ENCODE data around the gene PPM1E.
"Not testable (repeated sequence)": the region's sequence is repeated elsewhere in the genome, so short reads cannot be mapped to it uniquely, and the experiment has no call there.

PPM1E gene

DNA sequence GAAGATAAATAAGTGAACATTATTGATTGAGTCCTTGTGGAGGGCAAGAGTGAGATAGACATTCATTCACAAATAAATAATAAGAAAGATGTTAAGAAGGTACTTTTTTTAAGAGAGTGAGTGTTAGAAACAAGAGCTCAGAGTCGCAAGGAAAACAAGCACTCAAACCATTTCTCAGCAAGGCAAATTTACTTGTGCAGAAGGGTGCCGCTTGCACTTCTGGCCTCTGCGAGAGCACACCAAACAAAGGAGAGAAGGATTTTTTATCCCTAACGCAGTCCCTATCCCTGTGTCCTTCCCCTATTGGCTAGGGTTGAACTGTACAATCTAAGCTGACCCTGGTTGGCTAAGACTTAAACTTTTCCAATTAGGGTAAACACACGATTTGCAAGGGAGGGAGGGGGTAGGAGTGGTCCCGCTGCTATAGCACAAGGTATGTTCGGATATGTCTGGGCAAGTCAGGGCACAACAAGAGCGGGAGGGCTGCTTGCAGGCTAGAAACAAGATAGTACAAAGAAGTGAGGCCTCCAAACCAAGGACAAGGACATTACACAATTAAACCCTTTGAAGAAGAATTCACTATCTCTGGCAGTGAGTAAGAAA, 156.2 kb downstream of the PPM1E start:
- no peak overlapping the region for H3K27ac Mint-ChIP-seq
- no peaks in the 10 kb centered on the region for H3K4me1 Mint-ChIP-seq (ENCODE audit: low read depth in 2 of 2)

DNA sequence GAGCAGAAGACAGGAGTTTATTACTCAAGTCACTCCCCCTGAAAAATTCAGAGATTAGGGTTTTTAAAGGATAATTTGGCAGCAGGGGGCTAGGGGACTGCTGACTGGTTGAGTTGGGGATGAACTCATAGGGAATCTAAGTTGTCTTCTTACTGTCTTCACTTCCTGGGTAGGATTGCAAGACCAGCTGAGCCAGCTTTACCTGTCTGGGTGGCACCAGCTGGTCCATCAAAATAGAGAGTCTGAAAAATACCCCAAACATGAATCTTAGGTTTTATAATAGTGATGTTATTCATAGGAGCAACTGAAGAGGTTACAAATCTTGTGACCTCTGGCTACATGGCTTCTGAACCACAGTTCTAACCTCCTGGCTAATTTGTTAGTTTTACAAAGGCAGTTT, 157.9 kb downstream of the PPM1E start:
- Mint-ChIP-seq H3K36me3 (ENCODE audit: insufficient read depth) (no peaks in the 10 kb centered on the region), H3K9me3 (peaks cover 0 to 2% of the 10 kb centered on the region in 2 donors), H3K27me3 (peaks cover 10 to 20% of the 10 kb centered on the region in 2 donors), H3K27ac (no peak overlapping the region), H3K4me1 (ENCODE audit: low read depth in 2 of 2) (no peaks in the 10 kb centered on the region), H3K4me3 (no peak overlapping the region)
- ATAC-seq (replicated peaks) (no peak), DNase-seq (no peak)

More for the DNA sequence above, 156.2 kb downstream of the PPM1E start:
- peaks cover 0 to 2% of the 10 kb centered on the region in 2 donors for H3K9me3 Mint-ChIP-seq
- ATAC-seq (replicated peaks) (no peak), DNase-seq (no peak)
- H3K36me3 Mint-ChIP-seq (ENCODE audit: insufficient read depth), result no peaks in the 10 kb centered on the region
- peaks cover 21 to 28% of the 10 kb centered on the region in 2 donors for H3K27me3 Mint-ChIP-seq
- H3K4me3 Mint-ChIP-seq, result no peak overlapping the region

DNA sequence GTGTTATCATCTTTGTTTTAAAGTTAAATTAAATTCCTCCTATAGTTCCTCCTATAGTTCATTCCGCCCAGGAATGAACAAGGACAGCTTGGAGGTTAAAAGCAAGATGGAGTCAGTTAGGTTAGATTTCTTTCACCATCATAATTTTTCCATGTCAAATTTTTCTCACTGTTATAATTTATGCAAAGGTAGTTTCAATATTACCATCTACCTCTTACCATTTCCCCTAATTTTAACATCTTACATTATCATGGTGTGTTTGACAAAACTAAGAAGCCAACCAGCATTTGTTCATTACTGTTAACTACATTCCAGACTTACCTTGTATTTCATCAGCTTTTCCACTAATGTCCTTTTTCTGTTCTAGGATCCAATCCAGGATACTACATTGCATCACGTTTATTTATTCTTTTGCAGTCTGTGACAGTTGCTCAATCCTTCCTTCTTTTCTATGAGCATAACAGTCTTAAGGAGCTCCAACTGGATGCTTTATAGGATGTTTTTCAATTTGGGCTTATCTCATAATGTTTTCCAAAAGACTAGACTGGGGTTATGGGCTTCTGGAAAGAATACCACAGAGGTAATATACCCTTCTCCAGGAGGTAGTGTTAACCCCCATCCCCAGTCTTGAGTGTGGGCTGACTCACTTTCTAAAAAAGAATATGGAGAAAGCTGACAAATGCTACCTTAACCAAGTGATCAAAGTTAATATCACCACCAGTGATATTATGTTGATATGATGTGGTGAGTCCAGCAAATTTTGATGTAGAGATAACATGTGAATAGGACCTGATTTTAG, 158.5 kb downstream of the PPM1E start:
- Mint-ChIP-seq H3K36me3 (ENCODE audit: insufficient read depth) (no peaks in the 10 kb centered on the region), H3K4me1 (ENCODE audit: low read depth in 2 of 2) (no peaks in the 10 kb centered on the region), H3K9me3 (peaks cover 0 to 2% of the 10 kb centered on the region in 2 donors), H3K4me3 (no peak overlapping the region), H3K27ac (no peak overlapping the region), H3K27me3 (peaks cover 10 to 18% of the 10 kb centered on the region in 2 donors)
- DNase-seq (no peak), ATAC-seq (replicated peaks) (no peak)

DNA sequence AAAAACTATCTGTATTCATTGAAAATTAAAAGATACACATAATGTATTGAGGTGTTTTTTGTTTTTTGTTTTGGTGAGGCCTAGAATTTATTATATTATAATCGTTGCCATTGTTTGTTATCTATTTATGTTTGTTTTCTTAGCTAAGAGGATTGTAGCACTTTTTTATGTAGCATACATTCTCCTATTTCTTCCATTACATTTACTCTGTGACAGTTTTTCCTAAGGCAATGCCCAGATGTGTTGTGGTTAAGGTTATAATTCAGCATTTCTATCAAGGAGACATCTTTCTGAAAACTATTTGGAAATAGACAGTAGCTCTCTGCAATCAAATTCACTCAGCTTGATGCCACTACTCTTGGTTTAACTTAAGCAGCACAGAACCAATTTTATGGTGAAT, 161.6 kb downstream of the PPM1E start:
- Mint-ChIP-seq H3K9me3 (no peaks in the 10 kb centered on the region), H3K36me3 (ENCODE audit: insufficient read depth) (no peaks in the 10 kb centered on the region), H3K4me1 (ENCODE audit: low read depth in 2 of 2) (no peaks in the 10 kb centered on the region), H3K27me3 (peaks cover 0 to 5% of the 10 kb centered on the region in 2 donors), H3K27ac (no peak overlapping the region), H3K4me3 (no peak overlapping the region)
- ATAC-seq (replicated peaks) (no peak), DNase-seq (no peak)

DNA sequence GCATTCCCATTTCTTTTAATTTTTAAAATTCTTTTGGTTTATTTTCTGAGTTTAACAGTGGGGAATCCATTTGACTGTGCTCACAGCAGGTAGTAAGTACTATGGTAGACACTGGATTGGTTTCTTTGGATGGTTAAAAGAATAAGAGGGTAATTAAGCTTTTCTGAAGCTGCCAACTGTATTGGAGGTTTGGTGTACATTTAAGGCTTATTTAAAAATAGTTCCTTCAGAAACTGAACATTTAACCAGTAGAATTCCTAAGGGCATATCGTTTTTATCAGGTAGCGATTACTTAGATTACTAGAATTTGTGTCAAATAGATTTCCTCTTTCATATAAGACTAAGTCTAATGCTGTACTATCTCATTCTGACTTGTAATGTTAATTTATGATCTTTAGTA, 162.4 kb downstream of the PPM1E start:
- ATAC-seq (replicated peaks) (no peak), DNase-seq (no peak)
- Mint-ChIP-seq H3K4me3 (no peak overlapping the region), H3K27ac (no peak overlapping the region), H3K4me1 (ENCODE audit: low read depth in 2 of 2) (no peaks in the 10 kb centered on the region), H3K9me3 (no peaks in the 10 kb centered on the region), H3K36me3 (ENCODE audit: insufficient read depth) (no peaks in the 10 kb centered on the region), H3K27me3 (peaks cover 0 to 5% of the 10 kb centered on the region in 2 donors)

DNA sequence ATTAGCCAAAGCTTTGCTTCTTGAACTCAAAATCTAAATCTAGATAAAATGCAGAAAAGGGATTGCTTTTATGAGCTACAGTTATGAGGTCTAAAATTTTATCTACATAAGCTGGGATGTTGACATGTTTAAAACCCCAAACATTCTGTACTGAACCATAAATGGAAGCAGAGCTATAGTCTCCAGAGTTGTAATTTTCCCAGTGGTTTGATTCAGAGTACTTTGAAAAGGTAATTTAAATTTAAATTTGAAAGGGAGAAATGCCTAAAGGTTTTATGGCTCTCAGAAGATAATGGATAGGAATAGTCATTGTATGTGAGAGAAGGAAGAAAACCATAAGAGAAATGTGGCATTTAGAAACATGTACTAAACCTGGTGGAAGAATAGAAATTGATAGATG, 163.2 kb downstream of the PPM1E start:
- no peak overlapping the region for H3K27ac Mint-ChIP-seq
- ATAC-seq (replicated peaks), result no peak
- no peak overlapping the region for H3K4me3 Mint-ChIP-seq
- no peaks in the 10 kb centered on the region for H3K9me3 Mint-ChIP-seq
- H3K4me1 Mint-ChIP-seq (ENCODE audit: low read depth in 2 of 2), result no peaks in the 10 kb centered on the region
- DNase-seq, result no peak
- no peaks in the 10 kb centered on the region for H3K36me3 Mint-ChIP-seq (ENCODE audit: insufficient read depth)
- H3K27me3 Mint-ChIP-seq, result peaks cover 0 to 5% of the 10 kb centered on the region in 2 donors

DNA sequence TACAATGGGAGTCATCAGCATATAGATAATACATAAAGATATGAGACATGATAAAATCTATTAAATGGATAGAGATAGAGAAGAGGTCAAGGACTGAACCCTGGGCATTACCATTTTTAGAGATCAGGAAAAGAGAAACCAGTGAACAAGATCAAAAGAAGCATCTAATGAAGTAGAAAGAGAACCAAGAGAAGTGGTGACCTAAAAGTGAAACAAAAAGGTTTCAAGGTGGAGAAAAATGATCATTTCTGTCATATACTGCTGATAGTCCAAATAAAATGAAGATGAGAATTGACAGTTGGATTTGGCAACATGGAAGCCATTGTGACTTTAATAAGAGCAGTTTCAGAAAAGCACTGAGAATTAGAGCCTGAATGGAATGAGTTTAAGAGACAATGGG, 165.1 kb downstream of the PPM1E start:
- Mint-ChIP-seq H3K4me3 (no peak overlapping the region), H3K36me3 (ENCODE audit: insufficient read depth) (no peaks in the 10 kb centered on the region), H3K9me3 (no peaks in the 10 kb centered on the region), H3K27me3 (no peaks in the 10 kb centered on the region), H3K4me1 (ENCODE audit: low read depth in 2 of 2) (no peaks in the 10 kb centered on the region), H3K27ac (no peak overlapping the region)
- DNase-seq (no peak), ATAC-seq (replicated peaks) (no peak)

DNA sequence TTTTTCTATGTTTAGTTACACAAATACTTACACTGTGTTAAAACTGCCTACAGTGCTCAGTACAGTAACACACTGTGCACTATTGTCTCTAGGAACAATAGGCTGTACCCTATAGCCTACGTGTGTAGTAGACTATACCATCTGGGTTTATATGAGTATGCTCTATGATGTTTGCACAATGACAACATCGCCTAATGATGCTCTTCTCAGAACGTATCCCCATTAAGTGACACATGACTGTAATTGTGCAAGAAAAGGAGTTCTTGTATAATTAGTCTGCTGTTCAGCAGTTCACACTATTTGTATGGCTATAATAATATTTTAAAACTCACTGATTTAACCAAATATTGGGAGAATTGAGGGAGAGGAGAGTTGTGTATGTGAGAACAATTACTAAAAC, 177.3 kb downstream of the PPM1E start:
- ATAC-seq (replicated peaks) (no peak), DNase-seq (no peak)
- H3K4me3 Mint-ChIP-seq, result no peak overlapping the region
- no peak overlapping the region for H3K27ac Mint-ChIP-seq
- peaks cover 5 to 39% of the 10 kb centered on the region in 2 donors for H3K27me3 Mint-ChIP-seq
- no peaks in the 10 kb centered on the region for H3K9me3 Mint-ChIP-seq
- H3K4me1 Mint-ChIP-seq (ENCODE audit: low read depth in 2 of 2), result no peaks in the 10 kb centered on the region
- no peaks in the 10 kb centered on the region for H3K36me3 Mint-ChIP-seq (ENCODE audit: insufficient read depth)

DNA sequence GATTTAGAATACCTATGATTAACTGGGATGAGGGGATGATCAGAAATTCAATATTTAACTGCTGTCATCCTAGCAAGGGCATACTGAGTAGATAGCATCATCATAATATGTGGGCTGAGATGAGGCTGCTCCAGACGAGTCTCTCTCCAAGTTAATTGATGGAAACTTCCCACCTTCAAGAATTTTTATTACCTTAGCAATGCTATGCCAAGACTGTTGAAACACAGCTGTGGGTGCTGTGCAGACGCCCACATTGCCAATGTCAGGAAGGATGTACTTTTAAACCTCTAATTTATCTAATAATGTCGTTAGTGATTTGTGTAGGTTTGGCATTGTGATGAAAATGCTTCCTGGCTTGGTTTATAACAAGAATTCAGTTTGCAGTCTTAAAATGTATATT, 180.6 kb downstream of the PPM1E start:
- no peak overlapping the region for H3K27ac Mint-ChIP-seq
- ATAC-seq (replicated peaks), result no peak
- no peaks in the 10 kb centered on the region for H3K36me3 Mint-ChIP-seq (ENCODE audit: insufficient read depth)
- peaks cover 0 to 20% of the 10 kb centered on the region in 2 donors for H3K27me3 Mint-ChIP-seq
- no peaks in the 10 kb centered on the region for H3K9me3 Mint-ChIP-seq
- H3K4me3 Mint-ChIP-seq, result no peak overlapping the region
- H3K4me1 Mint-ChIP-seq (ENCODE audit: low read depth in 2 of 2), result no peaks in the 10 kb centered on the region
- no peak for DNase-seq

DNA sequence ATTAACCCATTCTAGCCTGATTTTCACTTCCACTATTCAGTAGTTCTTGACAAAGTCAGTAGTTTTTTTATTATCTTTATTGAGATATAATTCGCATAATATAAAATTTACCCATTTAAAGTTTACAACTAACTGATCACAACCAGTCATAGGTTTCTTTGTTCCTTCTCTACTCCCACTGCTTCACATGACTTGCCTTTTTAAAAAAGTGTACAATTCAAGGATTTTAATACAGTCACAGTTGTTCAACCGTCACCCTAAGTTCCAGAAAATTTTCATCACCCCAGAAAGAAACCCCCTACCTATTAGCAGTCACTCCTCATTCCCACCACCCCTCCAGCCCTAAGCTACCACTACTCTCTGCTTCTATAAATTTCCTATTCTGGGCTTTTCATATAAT, 188.5 kb downstream of the PPM1E start:
- no peak for DNase-seq
- Mint-ChIP-seq H3K36me3 (ENCODE audit: insufficient read depth) (no peaks in the 10 kb centered on the region), H3K27me3 (peaks cover 20 to 22% of the 10 kb centered on the region in 2 donors)

DNA sequence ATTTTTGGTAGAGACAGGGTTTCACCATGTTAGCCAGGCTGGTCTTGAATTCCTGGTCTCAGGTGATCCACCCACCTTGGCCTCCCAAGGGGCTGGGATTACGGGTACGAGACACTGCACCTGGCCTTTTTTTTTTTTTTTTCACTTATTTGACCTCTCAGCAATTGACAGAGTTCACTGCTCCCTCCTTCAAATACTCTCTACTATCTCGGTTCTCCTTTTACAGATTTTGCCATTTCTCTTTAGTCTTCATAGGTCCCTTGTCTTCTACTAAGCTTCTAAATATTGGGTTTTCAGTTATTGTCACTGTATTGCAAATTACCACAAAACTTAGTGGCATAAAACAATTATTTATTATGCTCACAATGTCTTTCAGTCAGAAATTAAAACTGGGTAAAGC, 191.8 kb downstream of the PPM1E start:
- Mint-ChIP-seq H3K4me1 (ENCODE audit: low read depth in 2 of 2) (no peaks in the 10 kb centered on the region), H3K27ac (no peak overlapping the region), H3K4me3 (no peak overlapping the region), H3K27me3 (peaks cover 27% of the 10 kb centered on the region in 2 donors), H3K36me3 (ENCODE audit: insufficient read depth) (no peaks in the 10 kb centered on the region), H3K9me3 (peaks cover 10 to 13% of the 10 kb centered on the region in 2 donors)
- ATAC-seq (replicated peaks) (no peak), DNase-seq (no peak)

More for the DNA sequence above, 188.5 kb downstream of the PPM1E start:
- Mint-ChIP-seq H3K9me3 (peaks cover 2 to 6% of the 10 kb centered on the region in 2 donors), H3K27ac (no peak overlapping the region), H3K4me3 (no peak overlapping the region), H3K4me1 (ENCODE audit: low read depth in 2 of 2) (no peaks in the 10 kb centered on the region)
- ATAC-seq (replicated peaks), result no peak

DNA sequence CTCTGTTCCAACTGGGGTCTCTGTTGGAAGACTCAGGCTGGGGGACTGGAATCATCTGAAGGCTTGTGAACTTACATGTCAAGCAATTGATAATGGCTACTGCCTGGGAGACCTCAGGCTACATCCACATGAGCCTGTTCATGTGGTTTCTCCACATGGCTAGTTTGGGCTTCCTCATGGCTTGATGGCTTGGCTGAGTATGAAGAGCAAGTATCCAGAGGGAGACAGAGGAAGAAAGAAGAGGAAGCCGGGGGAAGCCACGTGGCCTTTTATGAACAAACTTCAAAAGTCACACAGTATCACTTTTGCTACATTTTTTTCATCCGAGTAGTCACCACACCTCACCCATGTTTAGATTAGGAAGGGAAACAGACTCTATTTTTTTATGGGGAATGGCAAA, 192.2 kb downstream of the PPM1E start:
- DNase-seq (no peak), ATAC-seq (replicated peaks) (no peak)
- no peak overlapping the region for H3K4me3 Mint-ChIP-seq
- H3K9me3 Mint-ChIP-seq, result peaks cover 10 to 13% of the 10 kb centered on the region in 2 donors
- H3K4me1 Mint-ChIP-seq (ENCODE audit: low read depth in 2 of 2), result no peaks in the 10 kb centered on the region
- H3K27me3 Mint-ChIP-seq, result peaks cover 27% of the 10 kb centered on the region in 2 donors
- H3K27ac Mint-ChIP-seq, result no peak overlapping the region
- H3K36me3 Mint-ChIP-seq (ENCODE audit: insufficient read depth), result no peaks in the 10 kb centered on the region

DNA sequence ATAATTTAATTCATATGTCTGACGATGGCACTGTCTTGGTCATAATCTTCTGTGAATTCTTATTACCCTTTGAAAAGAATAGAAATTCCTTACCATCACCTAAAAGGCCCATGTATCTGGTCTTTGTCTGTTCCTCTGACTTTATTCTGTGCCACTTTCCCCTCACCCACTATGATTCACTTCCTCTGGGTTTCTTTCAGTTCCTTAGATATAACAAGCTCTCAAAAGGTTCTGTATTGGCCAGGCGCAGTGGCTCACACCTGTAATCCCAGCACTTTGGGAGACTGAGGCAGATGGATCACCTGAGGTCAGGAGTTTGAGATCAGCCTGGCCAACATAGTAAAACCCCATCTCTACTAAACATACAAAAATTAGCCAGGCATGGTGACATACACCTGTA, 198.7 kb downstream of the PPM1E start:
- peaks cover 13 to 18% of the 10 kb centered on the region in 2 donors for H3K27me3 Mint-ChIP-seq
- not testable (repeated sequence) for H3K4me1 Mint-ChIP-seq (ENCODE audit: low read depth in 2 of 2); H3K36me3 Mint-ChIP-seq (ENCODE audit: insufficient read depth); H3K27ac Mint-ChIP-seq; DNase-seq; H3K4me3 Mint-ChIP-seq; ATAC-seq (replicated peaks)
- H3K9me3 Mint-ChIP-seq, result peaks cover 5 to 11% of the 10 kb centered on the region in 2 donors

Data from effector memory CD8-positive, alpha-beta T cell (primary cell).